KBM-7 (cell line): Measurements from ENCODE around the gene FBXL7.

Experiments
- DNase-seq: peaks from one replicate; pipeline ENCODE4 v3.0.0-alpha.2; 2015
- in situ Hi-C: fragments of 300-500 bp; cut with MboI; formaldehyde crosslinking; loops from 2 replicates; pipeline ENCODE4 v1.14.3; 2020; ENCODE audit warnings: low sequenced_read_pairs, low pct_unique_long_range_greater_than_20kb, mixed read lengths

The FBXL7 gene

DNA sequence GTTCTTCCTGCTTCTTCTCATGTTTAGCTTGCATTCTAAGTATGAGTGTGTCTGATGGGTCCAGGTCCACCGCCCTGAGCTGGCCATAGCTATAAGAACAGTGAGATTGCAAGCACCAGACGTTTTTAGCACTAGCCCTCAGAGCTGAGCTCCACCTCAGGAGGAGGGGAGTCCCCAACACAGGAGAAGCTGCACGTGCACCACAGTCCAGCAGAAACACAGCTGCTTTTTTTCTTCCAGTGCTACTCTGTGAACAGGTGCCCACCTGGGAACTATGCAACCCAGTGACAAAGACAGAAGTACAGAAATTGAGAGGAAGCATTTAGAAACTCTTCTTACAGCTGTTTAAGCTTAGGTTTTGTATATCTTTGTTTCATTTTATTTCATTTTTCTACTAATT is 380.2 kb downstream of the FBXL7 start:
- in situ Hi-C loops, result no loop called here
- DNase-seq, result no peak

DNA sequence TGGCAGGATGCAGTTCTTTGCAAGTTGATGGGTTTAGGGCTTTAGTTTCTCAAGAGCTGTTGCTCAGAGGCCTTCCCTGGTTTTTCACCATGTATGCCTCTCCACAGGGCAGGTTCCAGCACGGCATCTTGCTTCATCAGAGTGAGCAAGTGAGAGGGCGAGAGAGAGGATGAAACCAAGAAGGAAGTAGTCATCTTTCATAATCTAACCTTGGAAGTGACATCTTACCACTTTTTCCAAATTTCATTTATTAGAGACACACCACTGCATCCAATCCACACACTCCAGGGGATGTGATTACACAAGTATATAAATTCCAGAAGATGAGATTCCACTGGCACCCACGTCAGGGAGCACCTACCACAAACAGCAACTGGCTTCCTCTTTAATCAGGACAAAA is 385.2 kb downstream of the FBXL7 start:
- in situ Hi-C loops, result no loop called here
- no peak for DNase-seq

DNA sequence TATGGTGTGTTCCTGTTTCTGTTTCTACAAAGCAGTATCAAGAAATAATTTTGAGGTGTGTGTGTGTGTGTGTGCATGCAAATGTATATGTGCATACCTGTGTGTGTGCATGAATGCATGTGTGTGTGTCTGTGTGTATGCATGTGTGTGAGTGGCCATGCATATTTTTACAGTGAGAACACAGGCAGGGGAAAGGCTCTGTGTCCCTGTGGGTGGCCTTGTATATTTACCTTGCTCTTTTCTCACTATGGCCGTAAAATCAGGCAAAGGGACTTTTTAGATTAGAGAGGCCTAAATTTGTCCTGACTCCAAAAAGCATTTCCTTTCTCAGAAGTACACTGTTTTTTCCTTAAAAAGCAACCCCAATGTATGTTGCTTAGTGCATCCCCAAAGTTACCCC is 386.2 kb downstream of the FBXL7 start:
- in situ Hi-C loops, result no loop called here
- DNase-seq, result no peak

DNA sequence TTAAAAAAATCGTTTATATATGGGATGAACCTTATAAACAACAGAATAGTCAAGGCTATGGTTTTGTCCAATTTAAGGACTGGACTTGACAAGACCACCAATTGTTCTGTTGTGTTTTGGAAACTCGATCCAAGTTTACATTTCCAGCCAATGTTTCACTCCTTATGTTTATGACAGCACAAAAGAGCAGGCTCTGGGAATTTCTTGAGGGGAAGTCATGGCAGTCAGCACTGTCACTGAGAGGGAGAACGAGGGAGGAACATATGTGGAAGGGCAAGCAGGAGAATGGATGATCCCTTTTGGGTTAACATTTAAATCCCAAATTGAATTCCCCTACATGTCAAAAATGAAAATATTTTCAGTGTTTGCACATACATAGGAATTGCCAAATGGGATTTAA is 387.1 kb downstream of the FBXL7 start:
- DNase-seq, result no peak
- in situ Hi-C loops, result no loop called here

DNA sequence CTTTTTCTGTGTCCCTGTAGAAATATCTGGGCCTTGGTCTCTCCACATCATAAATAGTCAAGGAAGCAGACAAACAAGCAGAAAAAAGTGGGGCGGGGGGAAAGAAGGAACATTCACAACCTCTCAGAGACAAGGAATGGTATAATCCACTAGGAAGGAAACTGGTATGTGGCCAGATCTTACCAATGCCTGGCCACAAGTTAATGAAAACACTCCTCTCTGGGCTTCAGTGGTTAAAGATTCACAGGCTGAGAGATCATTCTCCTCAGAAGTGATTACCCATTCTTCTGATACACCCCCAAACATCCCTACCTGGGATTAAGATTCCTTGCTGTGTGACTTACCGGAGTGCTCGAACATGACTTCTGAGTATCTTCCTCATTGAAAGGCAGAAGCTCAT is 389.0 kb downstream of the FBXL7 start:
- in situ Hi-C loops, result no loop called here

DNA sequence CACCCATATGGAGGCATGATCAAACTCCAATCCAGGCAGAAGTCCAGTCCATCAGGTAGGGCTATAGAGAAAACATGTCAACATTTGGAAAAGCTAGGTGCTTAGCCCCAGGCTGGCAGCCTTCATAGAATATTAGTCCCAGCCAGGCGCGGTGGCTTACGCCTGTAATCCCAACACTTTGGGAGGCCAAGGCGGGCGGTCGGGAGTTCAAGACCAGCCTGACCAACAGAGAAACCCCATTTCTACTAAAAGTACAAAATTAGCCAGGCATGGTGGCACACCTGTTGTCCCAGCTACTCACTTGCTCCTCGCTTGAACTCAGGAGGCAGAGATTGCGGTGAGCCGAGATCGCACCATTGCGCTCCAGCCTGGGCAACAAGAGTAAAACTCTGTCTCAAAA is 393.9 kb downstream of the FBXL7 start:
- in situ Hi-C loops, result no loop called here
- no peak for DNase-seq

More for the DNA sequence above, 389.0 kb downstream of the FBXL7 start:
- no peak for DNase-seq

DNA sequence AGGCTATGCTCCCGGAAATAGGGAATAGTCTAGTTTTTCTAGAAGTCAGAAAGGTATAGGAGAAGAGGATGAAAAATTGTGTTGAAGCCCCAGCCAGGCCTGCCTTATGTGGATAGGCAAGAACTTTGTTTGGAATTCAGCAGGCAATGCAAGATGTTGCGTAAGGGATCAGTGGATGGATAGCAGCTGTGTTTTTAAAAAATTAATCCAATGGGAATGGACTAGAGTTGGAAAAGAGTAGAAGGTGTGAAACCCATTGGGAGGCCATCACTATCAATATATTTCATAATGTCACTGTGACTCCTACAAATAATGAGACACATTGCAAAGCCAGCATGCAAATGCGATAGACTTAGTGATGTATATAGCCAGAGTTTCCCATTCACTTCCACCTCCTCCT is 397.7 kb downstream of the FBXL7 start:
- in situ Hi-C loops, result no loop called here

DNA sequence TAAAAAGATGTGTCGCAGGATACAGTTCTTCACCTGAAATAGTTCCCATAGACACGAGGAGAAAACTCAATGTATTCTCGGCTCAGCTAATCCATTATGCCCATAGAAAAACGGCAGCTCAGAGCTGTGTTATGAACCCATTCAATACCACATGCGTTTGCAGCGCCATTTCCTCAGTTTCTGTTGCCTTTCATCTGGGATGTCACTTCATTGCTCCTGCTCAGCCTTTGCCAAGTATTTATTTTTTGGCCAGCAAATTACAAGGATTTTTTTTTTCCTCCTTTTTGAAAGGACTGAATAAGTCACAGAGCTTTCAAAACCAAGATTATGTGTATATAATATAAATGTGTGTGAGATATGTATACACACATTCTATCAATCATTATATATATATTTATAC is 398.7 kb downstream of the FBXL7 start:
- no peak for DNase-seq
- in situ Hi-C loops, result no loop called here

More for the DNA sequence above, 397.7 kb downstream of the FBXL7 start:
- DNase-seq, result no peak

DNA sequence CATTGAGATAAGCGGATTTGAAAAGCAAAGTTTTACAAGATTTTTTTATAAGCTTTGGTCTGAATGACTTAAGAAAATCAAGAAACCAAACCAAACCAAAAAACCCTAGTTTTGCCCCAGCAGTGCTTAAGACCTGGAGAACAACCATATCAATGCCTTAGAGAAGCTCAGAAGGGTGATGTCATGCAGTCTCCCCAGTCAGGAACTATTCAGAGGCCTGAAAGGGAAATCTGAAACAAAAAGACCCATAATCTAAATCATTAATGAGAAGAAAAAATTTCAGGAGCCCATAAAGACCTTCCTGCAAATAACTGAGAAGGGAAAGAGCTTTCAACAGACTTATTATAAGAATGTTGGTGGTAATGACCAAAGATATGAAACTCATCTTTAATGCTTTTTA is 399.5 kb downstream of the FBXL7 start:
- in situ Hi-C loops, result no loop called here
- DNase-seq, result no peak

DNA sequence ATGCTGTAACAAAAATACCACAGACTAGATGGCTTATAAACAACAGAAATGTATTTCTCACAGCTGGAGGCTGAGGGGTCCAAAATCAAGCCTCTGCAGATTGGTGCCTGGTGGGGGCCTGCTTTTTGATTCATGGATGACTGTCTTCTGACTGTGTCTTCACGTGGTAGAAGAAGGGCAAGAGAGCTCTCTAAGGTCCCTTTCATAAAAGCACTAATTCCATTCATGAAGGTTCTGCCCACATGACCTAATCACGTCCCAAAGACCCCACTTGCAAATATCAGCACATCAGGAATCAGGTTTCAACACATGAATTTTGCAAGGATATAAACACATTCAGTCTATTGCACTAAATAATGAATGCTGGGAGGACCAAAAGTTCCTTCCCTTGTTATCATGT is 401.2 kb downstream of the FBXL7 start:
- in situ Hi-C loops, result no loop called here
- no peak for DNase-seq

DNA sequence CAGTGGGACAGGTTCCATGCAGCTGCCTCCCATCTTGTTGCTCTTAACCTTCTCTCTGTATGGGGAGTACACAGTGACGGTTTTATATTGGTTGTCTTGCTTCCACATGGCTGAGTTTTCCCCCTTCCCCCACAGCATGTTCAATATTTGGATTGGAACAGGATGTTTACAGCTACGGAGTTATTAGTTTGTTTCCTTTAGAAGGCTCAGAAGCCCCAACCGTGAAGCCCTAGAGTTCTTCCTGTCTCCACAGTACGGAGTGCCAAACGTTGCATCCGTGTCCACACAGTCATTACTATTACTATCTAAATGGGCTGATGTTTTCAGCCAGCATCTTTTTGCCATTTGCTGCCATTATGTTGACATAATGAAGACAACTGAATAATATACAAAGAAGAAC is 402.1 kb downstream of the FBXL7 start:
- in situ Hi-C loops, result no loop called here
- DNase-seq, result no peak

DNA sequence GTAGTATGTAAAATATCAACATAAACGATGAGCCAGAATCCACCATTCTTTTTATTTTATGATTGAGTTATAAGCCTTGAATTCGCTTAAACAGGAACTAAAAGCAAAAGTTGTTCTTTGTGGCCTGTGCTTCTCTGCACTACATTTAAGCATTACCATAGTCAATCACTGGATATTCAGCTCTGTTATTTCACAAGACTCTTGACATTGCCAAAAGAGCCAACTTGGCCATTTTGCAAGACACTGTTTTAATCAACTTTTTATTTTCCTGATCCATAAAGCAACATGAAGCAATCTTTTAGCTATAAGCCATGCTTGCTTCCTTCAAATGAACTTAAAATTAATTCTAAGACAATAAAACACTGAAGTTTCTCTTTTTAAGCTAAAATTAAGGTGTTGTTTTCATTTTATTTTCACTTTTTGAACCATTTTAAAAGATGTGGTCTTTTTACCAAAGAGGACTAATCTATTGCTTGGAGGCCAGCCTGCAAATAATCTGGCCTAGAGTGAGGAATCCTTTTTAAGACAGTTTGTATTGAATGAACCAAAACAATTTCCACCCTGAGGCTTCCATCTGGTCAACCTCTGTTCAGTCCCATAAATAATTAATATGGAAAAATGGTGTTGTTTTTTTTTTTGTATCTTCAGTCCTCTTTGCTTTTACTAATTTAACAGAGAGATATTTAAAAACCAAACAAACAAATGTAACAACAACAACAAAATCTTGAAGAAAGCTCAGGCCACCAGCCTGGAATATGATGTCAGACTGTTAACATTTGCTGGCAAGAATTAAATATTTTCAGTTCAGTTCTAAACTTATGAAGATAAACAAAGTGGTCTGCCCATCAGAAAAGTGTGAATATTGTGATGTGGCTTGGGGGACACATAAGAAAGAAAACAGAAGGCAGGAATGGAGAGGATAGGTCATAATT is 405.2 kb downstream of the FBXL7 start:
- no peak for DNase-seq
- in situ Hi-C loops, result no loop called here

DNA sequence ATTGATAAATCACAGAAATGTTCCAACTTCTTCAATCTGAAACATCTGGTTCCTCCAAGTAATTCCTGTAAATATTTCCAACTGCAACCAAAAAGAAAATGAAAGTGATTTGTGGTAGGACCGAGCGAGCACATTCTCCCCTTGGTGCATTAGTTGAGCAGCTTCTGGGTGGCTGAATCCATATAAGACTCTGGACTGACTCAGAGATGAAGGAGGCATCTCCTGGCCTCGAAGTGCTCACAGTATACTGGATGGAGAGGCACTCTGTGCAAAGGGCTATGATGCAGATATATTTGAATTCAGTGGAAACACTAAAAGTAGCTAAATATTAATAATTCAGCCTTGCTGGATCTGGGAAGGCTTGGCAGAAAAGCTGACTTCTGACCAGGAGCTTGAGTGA is 414.7 kb downstream of the FBXL7 start:
- in situ Hi-C loops, result no loop called here
- no peak for DNase-seq

DNA sequence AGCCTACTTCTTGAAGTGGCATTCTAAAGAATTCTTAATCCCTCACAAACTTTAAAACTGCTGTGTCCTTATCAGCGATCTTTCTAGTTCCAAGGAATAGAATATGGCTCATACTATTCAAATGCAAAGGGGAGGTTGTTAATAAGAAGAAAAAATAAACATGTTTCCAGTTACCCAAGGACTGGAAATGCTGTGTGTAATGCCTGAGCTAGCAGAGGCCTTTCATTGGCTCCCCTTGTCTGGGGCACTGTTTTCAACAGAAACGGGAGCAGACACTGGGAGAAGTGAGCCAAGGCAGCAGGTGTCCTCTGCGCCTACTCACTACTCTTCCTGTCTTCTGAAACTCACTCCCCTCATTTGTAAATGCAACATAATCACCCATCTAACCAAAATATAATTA is 426.6 kb downstream of the FBXL7 start:
- no peak for DNase-seq
- in situ Hi-C loops, result no loop called here

DNA sequence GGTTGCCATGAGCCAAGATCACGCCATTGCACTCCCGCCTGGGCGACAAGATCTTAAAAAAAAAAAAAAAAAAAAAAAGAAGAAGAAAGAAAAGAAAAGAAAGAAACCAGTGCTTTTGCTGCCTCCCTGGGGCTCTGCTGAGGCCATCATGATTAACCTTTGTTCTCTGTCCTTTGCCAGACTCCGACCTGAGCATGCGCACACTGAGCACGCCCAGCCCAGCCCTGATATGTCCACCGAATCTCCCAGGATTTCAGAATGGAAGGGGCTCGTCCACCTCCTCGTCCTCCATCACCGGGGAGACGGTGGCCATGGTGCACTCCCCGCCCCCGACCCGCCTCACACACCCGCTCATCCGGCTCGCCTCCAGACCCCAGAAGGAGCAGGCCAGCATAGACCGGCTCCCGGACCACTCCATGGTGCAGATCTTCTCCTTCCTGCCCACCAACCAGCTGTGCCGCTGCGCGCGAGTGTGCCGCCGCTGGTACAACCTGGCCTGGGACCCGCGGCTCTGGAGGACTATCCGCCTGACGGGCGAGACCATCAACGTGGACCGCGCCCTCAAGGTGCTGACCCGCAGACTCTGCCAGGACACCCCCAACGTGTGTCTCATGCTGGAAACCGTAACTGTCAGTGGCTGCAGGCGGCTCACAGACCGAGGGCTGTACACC is 427.9 kb downstream of the FBXL7 start:
- in situ Hi-C loops, result no loop called here
- no peak for DNase-seq

DNA sequence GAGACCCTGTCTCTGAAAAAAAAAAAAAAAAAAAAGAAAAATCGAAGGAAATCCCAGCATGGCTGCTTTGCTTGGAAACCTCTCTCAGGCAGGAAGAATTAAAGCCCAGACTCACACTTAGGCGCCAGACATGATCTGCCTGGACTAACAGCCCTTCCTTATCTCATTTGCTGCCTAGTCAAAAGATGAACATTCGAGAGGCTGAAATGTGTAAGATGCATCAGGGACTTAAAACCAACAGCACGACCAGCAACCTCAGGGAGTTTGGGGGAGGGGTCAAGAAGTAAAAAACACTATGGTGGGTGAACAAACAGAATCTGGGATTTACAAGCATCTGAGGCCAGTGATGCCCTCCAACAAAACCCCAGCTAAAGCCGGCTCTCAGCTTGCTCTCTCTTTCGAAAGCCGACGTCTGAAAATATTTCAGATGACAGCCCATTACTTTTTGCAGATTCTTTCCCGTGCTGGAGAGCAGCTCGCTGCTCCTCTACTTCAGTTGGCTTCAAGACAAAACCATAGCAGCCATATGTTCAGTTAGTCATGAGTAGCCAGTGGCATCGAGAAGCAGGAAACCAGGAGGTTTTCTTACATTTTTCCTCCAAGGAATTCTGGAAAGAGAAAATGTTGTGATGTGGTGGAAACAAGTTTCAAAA is 429.8 kb downstream of the FBXL7 start:
- DNase-seq, result no peak
- in situ Hi-C loops, result no loop called here

DNA sequence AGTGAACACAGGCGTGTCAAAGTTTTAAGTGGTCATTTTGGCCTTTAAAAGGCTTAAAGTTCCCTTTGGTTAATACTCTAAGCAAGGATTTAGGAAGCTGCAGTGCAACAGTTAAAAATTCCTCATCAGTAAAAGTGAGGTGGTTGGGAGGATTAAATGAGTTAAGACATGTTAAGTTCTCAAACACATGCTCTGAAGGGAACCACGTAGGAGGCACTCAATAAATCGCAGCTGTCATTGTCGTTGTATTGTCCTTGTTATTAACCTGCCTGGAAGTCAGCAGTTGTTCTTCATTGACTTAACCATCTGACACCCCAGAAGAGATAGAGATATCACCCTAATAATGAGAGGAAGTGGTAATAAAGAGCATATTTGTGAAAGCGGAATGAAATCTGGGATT is 432.1 kb downstream of the FBXL7 start:
- in situ Hi-C loops, result no loop called here
- no peak for DNase-seq

DNA sequence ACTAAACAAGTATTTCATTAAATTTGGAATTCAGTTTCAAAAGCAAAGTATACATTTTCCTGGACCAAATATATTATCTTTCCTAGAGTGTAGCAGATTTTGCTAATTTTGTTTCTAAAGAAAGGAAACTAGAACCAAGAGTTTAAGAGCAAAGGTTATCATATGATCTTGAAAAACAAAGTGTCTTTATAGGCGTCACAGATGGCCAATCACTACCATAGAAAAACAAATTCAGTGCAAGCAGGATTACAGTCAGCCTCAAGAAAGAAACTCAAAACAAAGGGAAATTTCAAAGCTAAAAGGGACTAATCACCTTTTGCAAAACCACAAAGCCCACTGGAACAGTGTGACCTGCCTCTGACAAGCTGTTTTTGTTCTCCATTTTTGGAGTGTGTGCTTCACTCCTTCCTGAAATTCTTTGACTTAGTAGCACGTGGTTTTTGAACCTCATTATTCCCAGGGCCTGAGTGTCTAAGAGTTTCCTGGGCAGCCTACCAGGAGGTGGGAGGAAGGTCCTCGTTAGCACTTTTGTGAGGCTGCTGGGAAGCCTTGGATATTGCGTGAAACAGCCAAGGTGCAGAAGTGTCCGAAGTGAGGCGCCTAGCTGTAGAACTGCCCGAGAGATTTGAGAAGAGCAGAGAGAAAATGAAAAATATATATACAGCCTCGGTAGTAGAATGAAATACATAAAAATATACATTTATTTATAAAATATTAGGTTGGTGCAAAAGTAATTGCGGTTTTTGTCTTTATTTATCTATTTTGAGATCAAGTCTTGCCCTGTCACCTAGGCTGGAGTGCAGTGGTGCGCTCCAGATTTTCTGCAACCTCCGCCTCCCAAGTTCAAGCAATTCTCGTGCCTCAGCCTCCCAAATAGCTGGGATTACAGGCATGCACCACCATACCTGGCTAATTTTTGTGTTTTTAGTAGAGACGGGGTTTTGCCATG is 433.6 kb downstream of the FBXL7 start:
- no peak for DNase-seq
- in situ Hi-C loops, result no loop called here
